Stomach (tissue), 19 donors: Measurements from ENCODE around the gene SPRR2G. TPM values are rescaled to one million over a fixed set of nuclear protein-coding genes. Genes with fewer than 3 reads are reported as not detected.

Experiments used
- DNase-seq, 2 donors: peaks; one replicate each; pipeline versions ENCODE4 v3.0.0 to v3.0.0-alpha.2; 2013 to 2019
- H3K27ac ChIP-seq, 5 donors: fragments of 200-600 bp in 4 of 5; sonication (generic) in 4 of 5; one replicate each; pipeline ENCODE4 v1.5.1; 2013 to 2019; ENCODE audit warnings: mild to moderate bottlenecking in 1 of 5, moderate library complexity in 1 of 5
- H3K27me3 ChIP-seq, 3 donors: fragments of 200-600 bp; sonication (generic); one replicate each; pipeline ENCODE4 v1.5.1; 2017 to 2019; ENCODE audit warnings: mixed run types in 1 of 3
- H3K36me3 ChIP-seq, 4 donors: fragments of 200-600 bp; sonication (generic); 1 replicate in 3 of 4; 2 replicates in 1 of 4; pipeline ENCODE4 v1.5.1; 2016 to 2019
- H3K4me1 ChIP-seq, 4 donors: fragments of 200-600 bp; sonication (generic); one replicate each; pipeline ENCODE4 v1.5.1; 2016 to 2019
- H3K4me3 ChIP-seq, 4 donors: fragments of 200-600 bp; sonication (generic) in 3 of 4; one replicate each; pipeline ENCODE4 v1.5.1; 2016 to 2019; ENCODE audit warnings: mild to moderate bottlenecking in 1 of 4
- H3K9me3 ChIP-seq, 4 donors: fragments of 200-600 bp; sonication (generic); one replicate each; pipeline ENCODE4 v1.5.1; 2016 to 2019
- CTCF ChIP-seq, 7 experiments: fragments of 450-650 bp in 4 of 7; fragments of 200-600 bp in 3 of 7; sonication (generic) in 3 of 7; IDR thresholded peaks; one replicate each; pipeline ENCODE4 v1.5.1; 2016 to 2019; ENCODE audit warnings: antibody characterized with exemption in 7 of 7, control low read depth in 2 of 7, mild to moderate bottlenecking in 1 of 7
- EP300 ChIP-seq: sonication (generic); formaldehyde crosslinking; IDR thresholded peaks from one replicate; pipeline ENCODE4 v1.6.1; 2017; ENCODE audit warnings: antibody characterized with exemption
- POLR2A ChIP-seq, 4 donors: fragments of 450-650 bp; IDR thresholded peaks; one replicate each; pipeline ENCODE4 v1.6.1; 2016; ENCODE audit warnings: antibody characterized with exemption in 4 of 4, control low read depth in 2 of 4, mild to moderate bottlenecking in 1 of 4, moderate library complexity in 1 of 4
- POLR2AphosphoS5 ChIP-seq, 3 donors: sonication (generic); formaldehyde crosslinking; IDR thresholded peaks; one replicate each; pipeline ENCODE4 v1.6.1; 2016; ENCODE audit warnings: antibody characterized with exemption in 3 of 3
- WGBS, 5 donors: extraction: QIAGEN DNeasy Blood & Tissue Kit in 3 of 5; methylation state at CpG; one replicate each; pipeline versions ENCODE4 v1.1.5 to v1.1.7; 2013 to 2018; 5-methylcytosine and 5-hydroxymethylcytosine counted together
- intact Hi-C: fragments of 100-400 bp; cut with DNase I; formaldehyde crosslinking; loops from one replicate; pipeline ENCODE4 v1.15.1; 2023; ENCODE audit warnings: low total_unique reads
- long read RNA-seq, 10 donors: transcript quantifications; one replicate each; lab custom pipeline, GENCODE V29; 2026
- polyA plus RNA-seq, 3 donors: library from polyadenylated mRNA; stranded (reverse); fragments of 200-250 nt; gene quantifications; one replicate each; pipeline ENCODE4 v1.2.3, GENCODE V29; 2013
- total RNA-seq, 5 donors: library from RNA; depleted of rRNA; stranded (reverse); fragments of >200 nt; gene quantifications; one replicate each; pipeline versions ENCODE4 v1.1.0 to v1.2.3, GENCODE V29; 2014 to 2016
- donor health status: healthy with polysubstance abuse.
- donor health status: Bipolar disorder and iron deficiency.
- donor health status: healthy.

The SPRR2G gene
- total RNA-seq (not detected), polyA plus RNA-seq (under 1 TPM in 1 of 3 donors, not detected in 2; 0.75 TPM)
- long read RNA-seq, donor 1 = 0 reads
- long read RNA-seq, donor 2 = 0 reads
- long read RNA-seq, donor 3 = 0 reads
- long read RNA-seq, donor 4 = 0 reads
- long read RNA-seq, donor 5 = 0 reads
- long read RNA-seq, donor 6 = 0 reads
- long read RNA-seq, donor 7 = 0 reads
- long read RNA-seq, donor 8 = 0 reads
- long read RNA-seq, donor 9 = 0 reads
- long read RNA-seq, donor 10 = 0 reads

- Histone ChIP-seq H3K4me3 (no peak within 1 kb of the TSS), H3K27me3 (no peaks in the 10 kb centered on the region), H3K36me3 (no peaks in the 10 kb centered on the region), H3K4me1 (no peaks in the 10 kb centered on the region), H3K27ac (no peak within 1 kb of the TSS), H3K9me3 (no peaks in the 10 kb centered on the region)
- WGBS, 5 donors = 64 to 80% (median 73%) methylated on average over 1 of the region's 1 CpG
- no peak for DNase-seq
- TF ChIP-seq CTCF (IDR thresholded peaks at IDR 0.05) = no peak
- TF ChIP-seq POLR2AphosphoS5 (IDR thresholded peaks at IDR 0.05) = no peak
- no peak for TF ChIP-seq POLR2A (IDR thresholded peaks at IDR 0.05)
- intact Hi-C loops = no loop called here
Measured at GRCh38 chr1:153150846-153151245, at the start of gene SPRR2G. TSS of gene SPRR2G (minus strand) at chr1:153150890. CDS start at chr1:153150110, 780 bp downstream.

GRCh38 chr1:153195216-153195615 is 44.5 kb upstream of the SPRR2G start:
- TF ChIP-seq EP300 (no peak), CTCF (IDR thresholded peaks at IDR 0.05) (no peak), POLR2AphosphoS5 (IDR thresholded peaks at IDR 0.05) (no peak), POLR2A (IDR thresholded peaks at IDR 0.05) (no peak)
- intact Hi-C loops = no loop called here
- H3K9me3 ChIP-seq = no peaks in the 10 kb centered on the region
- no peaks in the 10 kb centered on the region for H3K36me3 ChIP-seq
- H3K27me3 ChIP-seq = peaks cover 0 to 33% (median 3%) of the 10 kb centered on the region in 3 donors
- WGBS, 5 donors = 57 to 77% (median 71%) methylated on average over 4 of the region's 4 CpGs
- H3K27ac ChIP-seq = no peak overlapping the region
- no peaks in the 10 kb centered on the region for H3K4me1 ChIP-seq
- DNase-seq = no peak
- no peak overlapping the region for H3K4me3 ChIP-seq

- no peak for DNase-seq
- H3K4me1 ChIP-seq = no peaks in the 10 kb centered on the region
- peaks cover 0 to 37% (median 3%) of the 10 kb centered on the region in 3 donors for H3K27me3 ChIP-seq
- intact Hi-C loops = no loop called here
- no peak overlapping the region for H3K27ac ChIP-seq
- H3K36me3 ChIP-seq = no peaks in the 10 kb centered on the region
- WGBS, 5 donors = 55 to 66% (median 59%) methylated on average over 3 of the region's 3 CpGs
- no peaks in the 10 kb centered on the region for H3K9me3 ChIP-seq
- H3K4me3 ChIP-seq = no peak overlapping the region
- TF ChIP-seq POLR2AphosphoS5 (IDR thresholded peaks at IDR 0.05) = no peak
- TF ChIP-seq POLR2A (IDR thresholded peaks at IDR 0.05) = no peak
- TF ChIP-seq EP300 = no peak
- no peak for TF ChIP-seq CTCF (IDR thresholded peaks at IDR 0.05)
Measured at GRCh38 chr1:153194331-153195050, 43.8 kb upstream of the SPRR2G start.

GRCh38 chr1:153192697-153193096 is 42.0 kb upstream of the SPRR2G start:
- no peak for TF ChIP-seq POLR2AphosphoS5 (IDR thresholded peaks at IDR 0.05)
- peak in 4 of 7 experiments; percentile 11 to 40 (median 18) for TF ChIP-seq CTCF (IDR thresholded peaks at IDR 0.05)
- WGBS, 5 donors = 8 to 20% (median 14%) methylated on average over 3 of the region's 3 CpGs
- intact Hi-C loops = no loop called here
- no peak overlapping the region for H3K4me3 ChIP-seq
- H3K27me3 ChIP-seq = peaks cover 0 to 40% (median 3%) of the 10 kb centered on the region in 3 donors
- no peak overlapping the region for H3K27ac ChIP-seq
- DNase-seq = peak; percentile 29 to 53
- no peaks in the 10 kb centered on the region for H3K4me1 ChIP-seq
- no peaks in the 10 kb centered on the region for H3K9me3 ChIP-seq
- H3K36me3 ChIP-seq = no peaks in the 10 kb centered on the region
